K562 (cell line): ENCODE measurements around the gene CYSRT1. TPM values are rescaled to one million over a fixed set of nuclear protein-coding genes. Genes with fewer than 3 reads are reported as not detected.
A peak's percentile ranks its signal among the peaks of the same experiment; 100 is the strongest.

Experiments used
- ARID1B ChIP-seq: fragments of 450-650 bp; IDR thresholded peaks from 2 replicates; pipeline ENCODE4 v1.6.1; 2016; ENCODE audit warnings: antibody characterized with exemption, mild to moderate bottlenecking, inconsistent platforms
- CREM ChIP-seq: IDR thresholded peaks from 2 replicates; pipeline ENCODE4 v1.6.1; 2014; ENCODE audit warnings: antibody characterized with exemption, low read depth
- E2F3 ChIP-seq: fragments of 250-450 bp; sonication (Bioruptor Pico); IDR thresholded peaks from 2 replicates; pipeline ENCODE4 v1.4.0; 2020; ENCODE audit warnings: mild to moderate bottlenecking
- E2F6 ChIP-seq, 2 experiments: IDR thresholded peaks; 2 replicates each; pipeline ENCODE4 v1.6.1; 2011; ENCODE audit warnings: borderline replicate concordance in 1 of 2, control low read depth in 1 of 2, low read depth in 1 of 2, low read length in 1 of 2, mild to moderate bottlenecking in 1 of 2, mixed read lengths in 1 of 2, moderate library complexity in 1 of 2; ENCODE audit not compliant: insufficient read depth in 1 of 2, insufficient read length in 1 of 2, poor library complexity in 1 of 2, severe bottlenecking in 1 of 2; ENCODE audit errors: extremely low read depth in 1 of 2
- FOXA3 ChIP-seq, 2 experiments: fragments of 450-650 bp in 1 of 2; sonication (generic) in 1 of 2; formaldehyde crosslinking; IDR thresholded peaks in 1 of 2; conservative IDR thresholded peaks in 1 of 2; 2 replicates each; pipeline versions ENCODE4 v1.4.0 to v1.8.0; 2020 to 2022; ENCODE audit warnings: mild to moderate bottlenecking in 2 of 2, missing genetic modification reagents in 1 of 2
- GATAD2A ChIP-seq: fragments of 450-650 bp; IDR thresholded peaks from 2 replicates; pipeline ENCODE4 v1.6.1; 2017
- MTF1 ChIP-seq: fragments of 250-450 bp; sonication (Bioruptor Pico); IDR thresholded peaks from 2 replicates; pipeline ENCODE4 v1.9.0; 2021; ENCODE audit warnings: moderate library complexity, mild to moderate bottlenecking, inconsistent platforms, borderline replicate concordance
- NR4A1 ChIP-seq, 2 experiments: fragments of 250-450 bp in 1 of 2; fragments of 450-650 bp in 1 of 2; sonication (Bioruptor Pico) in 1 of 2; IDR thresholded peaks; 2 replicates each; pipeline versions ENCODE4 v1.4.0 to v1.6.1; 2016 to 2020; ENCODE audit warnings: mild to moderate bottlenecking in 2 of 2, missing compliant biosample characterization in 1 of 2, missing genetic modification characterization in 1 of 2, moderate library complexity in 1 of 2
- RFX1 ChIP-seq: fragments of 450-650 bp; IDR thresholded peaks from 2 replicates; pipeline ENCODE4 v1.6.1; 2016; ENCODE audit warnings: mild to moderate bottlenecking, moderate library complexity
- RNF2 ChIP-seq: sonication (generic); IDR thresholded peaks from 2 replicates; pipeline ENCODE4 v1.6.1; 2016
- TAF9B ChIP-seq: fragments of 450-650 bp; IDR thresholded peaks from 2 replicates; pipeline ENCODE4 v1.6.1; 2018; ENCODE audit warnings: mild to moderate bottlenecking; ENCODE audit not compliant: partially characterized antibody
- TCF3 ChIP-seq: sonication (generic); formaldehyde crosslinking; IDR thresholded peaks from 2 replicates; pipeline ENCODE4 v1.4.0; 2020; ENCODE audit warnings: mild to moderate bottlenecking, missing genetic modification reagents
- TEAD1 ChIP-seq, 2 experiments: fragments of 450-650 bp in 1 of 2; sonication (generic) in 1 of 2; formaldehyde crosslinking; IDR thresholded peaks; 2 replicates each; pipeline versions ENCODE4 v1.4.0 to v1.8.0; 2020 to 2022; ENCODE audit warnings: mild to moderate bottlenecking in 2 of 2, missing genetic modification reagents in 1 of 2
- TOE1 ChIP-seq, 2 experiments: fragments of 450-650 bp in 1 of 2; sonication (generic) in 1 of 2; formaldehyde crosslinking in 1 of 2; IDR thresholded peaks; 2 replicates each; pipeline versions ENCODE4 v1.7.1 to v1.8.0; 2016 to 2022; ENCODE audit warnings: borderline replicate concordance in 2 of 2, mild to moderate bottlenecking in 2 of 2, antibody characterized with exemption in 1 of 2, inconsistent platforms in 1 of 2, low read depth in 1 of 2, missing genetic modification reagents in 1 of 2, moderate library complexity in 1 of 2
- TSHZ1 ChIP-seq: fragments of 250-450 bp; sonication (Bioruptor Pico); IDR thresholded peaks from 2 replicates; pipeline ENCODE4 v1.4.0; 2020; ENCODE audit warnings: mild to moderate bottlenecking, moderate library complexity
- ZBTB17 ChIP-seq: fragments of 450-650 bp; formaldehyde crosslinking; IDR thresholded peaks from 2 replicates; pipeline ENCODE4 v1.4.0; 2020; ENCODE audit warnings: mild to moderate bottlenecking
- ZNF41 ChIP-seq: fragments of 250-450 bp; sonication (Bioruptor Pico); conservative IDR thresholded peaks from 2 replicates; pipeline ENCODE4 v1.4.0; 2020; ENCODE audit warnings: mild to moderate bottlenecking
- ZNF583 ChIP-seq: fragments of 250-450 bp; sonication (Bioruptor Pico); IDR thresholded peaks from 2 replicates; pipeline ENCODE4 v1.4.0; 2020
- ZNF764 ChIP-seq: fragments of 250-450 bp; sonication (Bioruptor Pico); IDR thresholded peaks from 2 replicates; pipeline ENCODE4 v1.4.0; 2020; ENCODE audit warnings: low read depth, mild to moderate bottlenecking, moderate library complexity
- polyA plus RNA-seq, 8 experiments: library from polyadenylated mRNA; depleted of rRNA in 4 of 8; stranded (reverse) in 5 of 8; unstranded in 3 of 8; fragments of >200 nt; fragmentation: Nextera tagmentation in 2 of 8; fragmentation: Illumina TruSeq in 1 of 8; extraction: Ambion mirVana in 2 of 8; extraction: Trizol in 1 of 8; gene quantifications; 2 replicates each; pipeline versions ENCODE4 v1.2.1 to v1.2.3, GENCODE V29; 2011 to 2014; ENCODE audit warnings: inconsistent platforms in 1 of 8, missing spikeins in 1 of 8
- total RNA-seq, 7 experiments: library from RNA; depleted of rRNA in 6 of 7; stranded (reverse); fragments of >200 nt in 6 of 7; fragmentation: Illumina TruSeq in 2 of 7; extraction: Trizol in 2 of 7; gene quantifications; 2 replicates each; pipeline versions ENCODE4 v1.2.1 to v1.2.3, GENCODE V29; 2011 to 2021; ENCODE audit warnings: low replicate concordance in 1 of 7
- TF ChIP-seq, protein P1 (sequence below), 2 experiments: fragments of 450-650 bp; conservative IDR thresholded peaks; 2 replicates each; pipeline ENCODE4 v1.6.1; 2017; ENCODE audit warnings: mild to moderate bottlenecking in 2 of 2, moderate library complexity in 2 of 2
- TF ChIP-seq, protein P2 (sequence below): sonication (generic); formaldehyde crosslinking; IDR thresholded peaks from 2 replicates; pipeline ENCODE4 v1.9.0; 2022; ENCODE audit warnings: mild to moderate bottlenecking, missing genetic modification reagents

CYSRT1 gene
- total and polyA plus RNA-seq, 9 of the 15 experiments (the other 6 are each of a cell fraction or from before 2014, with no cell fraction given): 0.04 to 1.4 (median 0.42) TPM; not detected in 3

DNA sequence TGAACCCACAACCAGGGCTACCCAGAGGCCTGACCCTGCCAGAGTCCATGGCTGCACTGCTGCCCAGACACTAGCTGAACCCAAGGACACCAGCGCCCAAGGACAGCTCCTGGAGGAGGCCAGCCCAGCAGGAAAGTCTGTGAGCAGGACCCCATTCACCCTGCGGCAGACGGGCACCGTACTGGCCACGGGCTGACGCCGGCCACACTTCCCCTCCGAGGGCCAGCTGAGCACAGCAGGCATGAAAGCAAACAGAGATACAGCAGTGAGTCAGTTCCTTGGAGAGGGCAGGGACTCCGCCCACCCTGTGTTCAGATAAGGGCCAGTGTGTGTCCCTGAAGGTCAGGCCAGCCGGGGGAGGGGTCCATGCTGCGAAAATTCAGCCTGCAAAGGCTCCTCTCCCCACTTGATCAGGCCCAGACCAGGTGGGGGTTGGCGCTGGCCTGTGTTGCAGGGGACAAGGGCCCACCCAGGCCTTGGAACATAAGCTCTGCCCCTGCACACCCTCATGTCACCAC lies 6.2 kb upstream of the CYSRT1 start (continued):
- TF ChIP-seq, protein P1, sequence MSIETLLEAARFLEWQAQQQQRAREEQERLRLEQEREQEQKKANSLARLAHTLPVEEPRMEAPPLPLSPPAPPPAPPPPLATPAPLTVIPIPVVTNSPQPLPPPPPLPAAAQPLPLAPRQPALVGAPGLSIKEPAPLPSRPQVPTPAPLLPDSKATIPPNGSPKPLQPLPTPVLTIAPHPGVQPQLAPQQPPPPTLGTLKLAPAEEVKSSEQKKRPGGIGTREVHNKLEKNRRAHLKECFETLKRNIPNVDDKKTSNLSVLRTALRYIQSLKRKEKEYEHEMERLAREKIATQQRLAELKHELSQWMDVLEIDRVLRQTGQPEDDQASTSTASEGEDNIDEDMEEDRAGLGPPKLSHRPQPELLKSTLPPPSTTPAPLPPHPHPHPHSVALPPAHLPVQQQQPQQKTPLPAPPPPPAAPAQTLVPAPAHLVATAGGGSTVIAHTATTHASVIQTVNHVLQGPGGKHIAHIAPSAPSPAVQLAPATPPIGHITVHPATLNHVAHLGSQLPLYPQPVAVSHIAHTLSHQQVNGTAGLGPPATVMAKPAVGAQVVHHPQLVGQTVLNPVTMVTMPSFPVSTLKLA (conservative IDR thresholded peaks at IDR 0.05): peak; percentile 54 to 81
- TF ChIP-seq ZBTB17: 0 out of 2 replicates have a peak, but pooled peaks have one; percentile 65
- TF ChIP-seq TAF9B: peak; percentile 86
- no peak for TF ChIP-seq RFX1
- TF ChIP-seq FOXA3 (CRISPR knock-in tag; conservative IDR thresholded peaks at IDR 0.05 in 1 of 2, IDR thresholded peaks at IDR 0.05 in 1 of 2): peak in 1 of 2 experiments; percentile 94; a peak in 2 of 4 replicates
- TF ChIP-seq E2F6 (IDR thresholded peaks at IDR 0.05; ENCODE audit: borderline replicate concordance in 1 of 2, extremely low read depth in 1 of 2, insufficient read depth in 1 of 2, insufficient read length in 1 of 2, low read depth in 1 of 2, low read length in 1 of 2, poor library complexity in 1 of 2, severe bottlenecking in 1 of 2): peak in 1 of 2 experiments; percentile 28
- TF ChIP-seq, protein P2, sequence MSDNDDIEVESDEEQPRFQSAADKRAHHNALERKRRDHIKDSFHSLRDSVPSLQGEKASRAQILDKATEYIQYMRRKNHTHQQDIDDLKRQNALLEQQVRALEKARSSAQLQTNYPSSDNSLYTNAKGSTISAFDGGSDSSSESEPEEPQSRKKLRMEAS (CRISPR knock-in tag): peak; percentile 58
- TF ChIP-seq NR4A1 (CRISPR knock-in tag; IDR thresholded peaks at IDR 0.05): peak; percentile 96; the same call in 1 of the 2 replicates
- peak; percentile 80 for TF ChIP-seq NR4A1 (tag; IDR thresholded peaks at IDR 0.05)
- peak; percentile 28; the same call in 1 of the 2 replicates for TF ChIP-seq TSHZ1 (CRISPR knock-in tag)
- TF ChIP-seq ARID1B: peak; percentile 91
- TF ChIP-seq CREM: peak; percentile 79
- TF ChIP-seq TCF3 (CRISPR knock-in tag): peak; percentile 71
- TF ChIP-seq GATAD2A: peak; percentile 76; the same call in 1 of the 2 replicates
- peak; percentile 91 for TF ChIP-seq ZNF583 (CRISPR knock-in tag)
- 0 out of 2 replicates have a peak, but pooled peaks have one; percentile 36 for TF ChIP-seq ZNF764 (CRISPR knock-in tag)
- peak; percentile 73; the same call in 1 of the 2 replicates for TF ChIP-seq E2F3 (CRISPR knock-in tag)
- TF ChIP-seq TEAD1 (CRISPR knock-in tag; IDR thresholded peaks at IDR 0.05): 0 out of 4 replicates have a peak, but pooled peaks of 1 of the 2 experiments have one; percentile 59
- no peak for TF ChIP-seq MTF1 (CRISPR knock-in tag)
- TF ChIP-seq TOE1 (IDR thresholded peaks at IDR 0.05; ENCODE audit: borderline replicate concordance): 0 out of 2 replicates have a peak, but pooled peaks have one; percentile 44
- peak; percentile 81; the same call in 1 of the 2 replicates for TF ChIP-seq TOE1 (CRISPR knock-in tag; IDR thresholded peaks at IDR 0.05; ENCODE audit: borderline replicate concordance, low read depth)
- 0 out of 2 replicates have a peak, but pooled peaks have one; percentile 40 for TF ChIP-seq ZNF41 (CRISPR knock-in tag)
- peak; percentile 88 for TF ChIP-seq RNF2
